HFFc6 (cell line): ENCODE data around the gene SPECC1L. TPM values are rescaled to one million over a fixed set of nuclear protein-coding genes. Genes with fewer than 3 reads are reported as not detected.
A peak's percentile ranks its signal among the peaks of the same experiment; 100 is the strongest.
"Not testable (repeated sequence)": the region's sequence is repeated elsewhere in the genome, so short reads cannot be mapped to it uniquely, and the experiment has no call there.

ENCODE experiments used
- DNase-seq: peaks from one replicate; pipeline ENCODE4 v3.0.0-alpha.2; 2018
- H3K27ac Mint-ChIP-seq: 2 replicates; pipeline ENCODE4 v1.8.0; 2020; ENCODE audit warnings: mild to moderate bottlenecking, mixed read lengths
- H3K27me3 Mint-ChIP-seq: 2 replicates; pipeline ENCODE4 v1.8.0; 2021; ENCODE audit warnings: mild to moderate bottlenecking, moderate library complexity, mixed read lengths; ENCODE audit not compliant: insufficient read depth
- H3K36me3 Mint-ChIP-seq: 2 replicates; pipeline ENCODE4 v1.8.0; 2021; ENCODE audit warnings: low read depth, mixed read lengths
- H3K4me1 Mint-ChIP-seq: 2 replicates; pipeline ENCODE4 v1.8.0; 2020; ENCODE audit warnings: low read depth, mixed read lengths
- H3K4me3 Mint-ChIP-seq: 2 replicates; pipeline ENCODE4 v1.8.0; 2020; ENCODE audit warnings: mild to moderate bottlenecking, moderate library complexity, mixed read lengths
- H3K9me3 Mint-ChIP-seq: 2 replicates; pipeline ENCODE4 v1.8.0; 2020; ENCODE audit warnings: mild to moderate bottlenecking, mixed read lengths
- CTCF ChIP-seq: fragments of 200-600 bp; sonication (generic); IDR thresholded peaks from 2 replicates; pipeline ENCODE4 v1.5.0; 2021; ENCODE audit warnings: antibody characterized with exemption, mild to moderate bottlenecking
- total RNA-seq, 6 experiments: library from RNA; stranded (reverse); fragmentation: NEBNext Ultra II Directional; extraction: Animal tissue kit (Norgen Biotek cat#: 25700); gene quantifications; 2 replicates in 1 of 6; 3 replicates in 5 of 6; pipeline ENCODE4 v1.2.3, GENCODE V29; 2021

The SPECC1L gene
- total RNA-seq, 6 experiments from 2014 or later, result 47.3 to 61.5 (median 59.1) TPM

- not testable (repeated sequence) for H3K4me1 Mint-ChIP-seq, H3K36me3 Mint-ChIP-seq, DNase-seq, H3K9me3 Mint-ChIP-seq, H3K27ac Mint-ChIP-seq, H3K27me3 Mint-ChIP-seq, H3K4me3 Mint-ChIP-seq
These were observed 13.9 kb upstream of the SPECC1L start for GRCh38 chr22:24256736-24257135.

GRCh38 chr22:24259459-24259858 is 11.2 kb upstream of the SPECC1L start:
- not testable (repeated sequence) for H3K4me3 Mint-ChIP-seq, H3K27me3 Mint-ChIP-seq, H3K27ac Mint-ChIP-seq, H3K36me3 Mint-ChIP-seq, H3K9me3 Mint-ChIP-seq, H3K4me1 Mint-ChIP-seq
- DNase-seq, result peak; percentile 76
- TF ChIP-seq CTCF, result peak; percentile 63

DNA sequence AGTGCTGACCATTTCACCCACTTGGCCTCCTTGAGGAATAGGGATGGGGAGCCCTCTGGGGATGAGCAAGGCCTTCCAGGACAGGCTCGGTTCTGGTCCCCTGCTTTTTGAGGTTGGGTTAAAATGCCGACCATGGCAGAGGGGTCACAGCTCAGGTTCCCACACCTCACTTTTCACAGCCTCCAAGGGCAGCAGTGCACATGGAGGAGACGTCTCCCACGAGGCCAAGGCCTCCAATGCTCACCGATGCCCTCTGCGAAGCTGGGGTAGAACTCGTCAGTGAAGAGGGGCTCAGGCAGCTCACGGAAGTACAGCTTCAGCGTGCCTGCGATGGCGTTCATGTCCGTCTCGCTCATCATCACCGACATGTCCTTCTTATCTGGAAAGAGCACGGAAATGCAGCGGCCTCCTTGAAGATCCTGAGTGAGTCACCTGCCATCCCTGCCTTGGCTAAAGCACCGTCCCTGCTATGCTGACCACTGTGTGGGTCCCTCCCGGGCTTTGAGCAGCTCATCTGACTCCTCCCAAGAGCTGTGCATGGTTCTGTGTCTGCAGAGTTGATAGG is 8.4 kb upstream of the SPECC1L start:
- H3K4me1 Mint-ChIP-seq, result peaks cover 24% of the 10 kb centered on the region
- H3K4me3 Mint-ChIP-seq, DNase-seq, H3K36me3 Mint-ChIP-seq, H3K9me3 Mint-ChIP-seq, H3K27me3 Mint-ChIP-seq, H3K27ac Mint-ChIP-seq: not testable (repeated sequence)

- Mint-ChIP-seq H3K4me1 (peaks cover 24% of the 10 kb centered on the region), H3K27ac (peak overlapping the region; percentile 46)
- H3K36me3 Mint-ChIP-seq, H3K9me3 Mint-ChIP-seq, DNase-seq, H3K4me3 Mint-ChIP-seq, H3K27me3 Mint-ChIP-seq: not testable (repeated sequence)
These were observed 7.2 kb upstream of the SPECC1L start for GRCh38 chr22:24263479-24263878.

- DNase-seq, result peak; percentile 71
- peak overlapping the region; percentile 88 for H3K27ac Mint-ChIP-seq
- not testable (repeated sequence) for H3K9me3 Mint-ChIP-seq, H3K36me3 Mint-ChIP-seq, H3K27me3 Mint-ChIP-seq
- 0 out of 2 replicates have a peak overlapping the region, but pooled peaks have one; percentile 27 for H3K4me3 Mint-ChIP-seq
- peaks cover 24% of the 10 kb centered on the region for H3K4me1 Mint-ChIP-seq
These were observed 6.2 kb upstream of the SPECC1L start for GRCh38 chr22:24264329-24264896.

- H3K36me3 Mint-ChIP-seq, result no peaks in the 10 kb centered on the region
- no peaks in the 10 kb centered on the region for H3K9me3 Mint-ChIP-seq
- 0 out of 2 replicates have a peak overlapping the region, but pooled peaks have one; percentile 88 for H3K27ac Mint-ChIP-seq
- TF ChIP-seq CTCF, result no peak
- H3K4me1 Mint-ChIP-seq, result peaks cover 29% of the 10 kb centered on the region
- no peaks in the 10 kb centered on the region for H3K27me3 Mint-ChIP-seq
- H3K4me3 Mint-ChIP-seq, result no peak overlapping the region
- no peak for DNase-seq
These were observed 4.9 kb upstream of the SPECC1L start for GRCh38 chr22:24265734-24266133.

- not testable (repeated sequence) for H3K4me3 Mint-ChIP-seq, H3K27ac Mint-ChIP-seq, DNase-seq, H3K9me3 Mint-ChIP-seq, H3K27me3 Mint-ChIP-seq, H3K36me3 Mint-ChIP-seq
- H3K4me1 Mint-ChIP-seq, result peaks cover 31% of the 10 kb centered on the region
These were observed 4.1 kb upstream of the SPECC1L start for GRCh38 chr22:24266495-24266894.

DNA sequence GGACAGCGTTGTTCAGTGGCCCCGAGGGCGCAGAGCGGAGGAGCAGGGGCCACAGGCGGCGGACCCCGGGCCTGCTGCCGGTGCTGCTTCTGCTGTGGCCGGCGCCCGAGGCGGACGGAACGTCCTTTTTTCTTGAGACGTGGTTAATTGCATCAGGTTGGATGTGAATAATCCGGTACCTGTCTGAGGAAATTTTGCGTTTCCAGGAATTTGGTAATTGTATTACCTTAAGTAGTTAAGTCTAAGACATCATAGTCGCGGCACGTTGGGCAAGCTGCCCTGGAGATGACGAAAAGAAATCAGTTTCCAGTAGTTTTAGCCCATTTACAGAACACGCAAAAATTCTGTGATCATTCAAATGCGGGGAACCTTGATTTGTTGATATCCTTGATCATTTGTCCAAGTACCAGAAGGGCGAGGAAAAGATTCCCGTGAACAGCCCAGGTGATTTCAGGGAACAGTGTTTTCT is 789 bp downstream of the SPECC1L start:
- Mint-ChIP-seq H3K36me3 (no peaks in the 10 kb centered on the region), H3K4me1 (peaks cover 41% of the 10 kb centered on the region), H3K27ac (peak overlapping the region; percentile 82), H3K27me3 (no peaks in the 10 kb centered on the region), H3K9me3 (no peaks in the 10 kb centered on the region), H3K4me3 (peak overlapping the region; percentile 94)
- no peak for TF ChIP-seq CTCF
- no peak for DNase-seq

- DNase-seq, H3K36me3 Mint-ChIP-seq, H3K27ac Mint-ChIP-seq, H3K4me3 Mint-ChIP-seq, H3K27me3 Mint-ChIP-seq, H3K9me3 Mint-ChIP-seq: not testable (repeated sequence)
- peaks cover 47% of the 10 kb centered on the region for H3K4me1 Mint-ChIP-seq
These were observed 2.4 kb downstream of the SPECC1L start for GRCh38 chr22:24273031-24273430.

DNA sequence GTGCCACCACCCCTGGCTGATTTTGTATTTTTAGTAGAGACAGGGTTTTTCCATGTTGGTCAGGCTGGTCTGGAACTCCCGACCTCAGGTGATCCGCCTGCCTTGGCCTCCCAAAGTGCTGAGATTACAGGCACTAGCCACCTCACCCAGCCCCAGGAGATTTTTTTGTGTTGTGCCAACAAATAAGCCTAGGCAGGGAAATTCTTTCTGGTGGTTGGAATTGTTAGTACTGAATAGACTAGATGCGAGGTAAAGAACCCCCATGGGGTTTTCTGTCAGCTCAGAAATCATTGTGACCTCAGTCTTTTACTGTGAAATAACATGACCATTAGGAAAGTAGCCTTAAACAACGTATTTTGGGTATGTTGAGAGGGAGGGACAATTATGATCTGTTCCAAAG is 3.3 kb downstream of the SPECC1L start:
- DNase-seq, result peak; percentile 11
- peak overlapping the region; percentile 36 for H3K4me3 Mint-ChIP-seq
- H3K9me3 Mint-ChIP-seq, H3K36me3 Mint-ChIP-seq, H3K27me3 Mint-ChIP-seq: not testable (repeated sequence)
- H3K27ac Mint-ChIP-seq, result 0 out of 2 replicates have a peak overlapping the region, but pooled peaks have one; percentile 48
- peaks cover 47% of the 10 kb centered on the region for H3K4me1 Mint-ChIP-seq
